Rectal smooth muscle tissue (tissue), 1 donor: ENCODE measurements around the gene TNFAIP6.

Source experiments
- H3K27ac ChIP-seq: one replicate; pipeline ENCODE4 v1.7.0; 2013; ENCODE audit warnings: low read depth, low read length, inconsistent platforms
- H3K27me3 ChIP-seq: one replicate; pipeline ENCODE4 v1.7.0; 2013; ENCODE audit warnings: low read length; ENCODE audit not compliant: control insufficient read depth, insufficient read depth
- H3K36me3 ChIP-seq: one replicate; pipeline ENCODE4 v1.7.0; 2013; ENCODE audit warnings: low read length; ENCODE audit not compliant: control insufficient read depth, insufficient read depth
- H3K4me1 ChIP-seq: one replicate; pipeline ENCODE4 v1.7.0; 2013; ENCODE audit warnings: low read length; ENCODE audit not compliant: control insufficient read depth, insufficient read depth
- H3K4me3 ChIP-seq: one replicate; pipeline ENCODE4 v1.7.0; 2013; ENCODE audit warnings: low read length
- H3K9ac ChIP-seq: one replicate; pipeline ENCODE4 v1.7.0; 2013; ENCODE audit warnings: low read length

The TNFAIP6 gene

DNA sequence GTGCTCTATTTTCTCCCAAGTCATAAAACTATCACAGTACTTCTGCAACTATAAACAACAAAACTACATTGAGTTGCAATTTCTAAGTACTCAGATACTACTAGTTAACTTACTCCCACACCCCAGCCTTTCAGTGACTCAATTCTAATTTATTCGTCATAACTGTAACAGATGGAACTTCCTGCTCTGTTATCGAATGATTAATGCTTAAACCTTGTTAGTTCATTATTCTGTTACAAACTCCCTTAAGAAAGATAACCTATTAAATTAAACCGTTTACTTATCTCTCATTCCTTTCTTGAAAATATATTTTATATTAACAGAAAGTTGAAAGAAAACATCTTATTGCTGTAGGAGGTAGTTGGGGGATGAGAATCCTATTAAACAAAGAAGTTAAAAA, 17.0 kb downstream of the TNFAIP6 start:
- H3K4me3 ChIP-seq = no peak overlapping the region
- no peaks in the 10 kb centered on the region for H3K36me3 ChIP-seq
- no peaks in the 10 kb centered on the region for H3K4me1 ChIP-seq
- H3K9ac ChIP-seq = no peak overlapping the region
- no peaks in the 10 kb centered on the region for H3K27me3 ChIP-seq
- no peak overlapping the region for H3K27ac ChIP-seq

DNA sequence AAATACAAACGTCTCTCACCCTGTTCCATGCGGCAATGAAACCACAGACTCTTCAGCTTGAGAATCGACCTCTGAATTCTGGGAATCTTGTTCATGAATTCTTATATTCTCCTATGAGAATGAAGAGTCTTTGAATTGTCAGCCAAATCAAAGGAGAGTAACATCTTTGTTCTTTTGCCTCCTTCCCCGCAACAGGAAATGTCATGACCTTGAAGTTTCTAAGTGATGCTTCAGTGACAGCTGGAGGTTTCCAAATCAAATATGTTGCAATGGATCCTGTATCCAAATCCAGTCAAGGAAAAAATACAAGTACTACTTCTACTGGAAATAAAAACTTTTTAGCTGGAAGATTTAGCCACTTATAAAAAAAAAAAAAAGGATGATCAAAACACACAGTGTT, 21.8 kb downstream of the TNFAIP6 start:
- no peaks in the 10 kb centered on the region for H3K36me3 ChIP-seq
- no peak overlapping the region for H3K9ac ChIP-seq
- no peak overlapping the region for H3K4me3 ChIP-seq
- H3K27me3 ChIP-seq = no peaks in the 10 kb centered on the region
- no peaks in the 10 kb centered on the region for H3K4me1 ChIP-seq
- H3K27ac ChIP-seq = no peak overlapping the region

DNA sequence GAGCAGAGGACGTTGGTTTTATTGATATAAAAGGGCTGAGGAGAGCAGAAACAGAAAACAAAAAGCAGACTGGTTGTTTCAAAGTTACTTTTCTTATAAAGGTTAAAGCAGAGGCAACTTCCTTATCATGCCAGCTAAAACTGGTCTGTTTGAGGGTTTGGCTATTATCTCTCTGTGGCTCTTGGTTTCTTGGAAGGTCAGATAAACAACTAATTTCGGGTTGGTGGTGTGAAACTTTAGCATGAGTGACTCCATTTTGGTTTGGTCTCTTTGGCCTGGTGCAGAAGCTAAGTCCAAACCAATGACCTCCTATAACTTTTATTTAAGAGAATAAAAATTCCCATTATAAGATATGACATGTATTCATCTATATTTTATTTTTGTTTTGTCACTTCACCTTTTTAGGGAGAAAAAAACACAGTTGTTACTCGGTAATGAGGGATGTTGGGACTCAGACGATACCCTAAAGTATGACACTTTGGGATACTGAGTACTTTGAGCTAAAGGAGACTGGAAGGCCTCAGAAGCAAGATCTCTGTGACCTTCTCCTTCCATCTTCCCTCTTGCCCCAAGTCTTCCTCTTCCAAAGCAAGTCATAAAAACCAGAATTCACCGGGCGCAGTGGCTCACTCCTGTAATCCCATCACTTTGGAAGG, 23.3 kb downstream of the TNFAIP6 start:
- no peak overlapping the region for H3K4me3 ChIP-seq
- H3K9ac ChIP-seq = no peak overlapping the region
- H3K27ac ChIP-seq = no peak overlapping the region
- H3K36me3 ChIP-seq = no peaks in the 10 kb centered on the region
- no peaks in the 10 kb centered on the region for H3K27me3 ChIP-seq
- no peaks in the 10 kb centered on the region for H3K4me1 ChIP-seq

DNA sequence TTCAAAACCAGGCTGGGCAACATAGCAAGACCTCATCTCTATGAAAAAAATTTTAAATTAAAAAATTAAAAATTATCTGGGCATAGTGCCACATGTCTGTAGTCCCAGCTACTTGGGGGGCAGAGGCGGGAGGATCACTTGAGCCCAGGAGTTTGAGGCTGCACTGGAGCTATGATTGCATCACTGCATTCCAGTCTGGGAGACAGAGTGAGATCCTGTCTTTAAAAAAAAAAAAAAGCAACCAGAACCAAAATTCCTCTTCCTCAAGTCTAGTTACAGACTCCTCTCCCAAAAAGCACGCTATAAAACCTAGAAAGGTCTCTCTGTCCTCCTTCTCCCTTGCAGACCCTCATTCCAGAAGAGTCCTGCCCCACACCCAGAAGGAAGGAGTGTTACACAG, 23.9 kb downstream of the TNFAIP6 start:
- no peaks in the 10 kb centered on the region for H3K4me1 ChIP-seq
- H3K27me3 ChIP-seq = no peaks in the 10 kb centered on the region
- no peak overlapping the region for H3K27ac ChIP-seq
- no peak overlapping the region for H3K4me3 ChIP-seq
- no peak overlapping the region for H3K9ac ChIP-seq
- no peaks in the 10 kb centered on the region for H3K36me3 ChIP-seq

DNA sequence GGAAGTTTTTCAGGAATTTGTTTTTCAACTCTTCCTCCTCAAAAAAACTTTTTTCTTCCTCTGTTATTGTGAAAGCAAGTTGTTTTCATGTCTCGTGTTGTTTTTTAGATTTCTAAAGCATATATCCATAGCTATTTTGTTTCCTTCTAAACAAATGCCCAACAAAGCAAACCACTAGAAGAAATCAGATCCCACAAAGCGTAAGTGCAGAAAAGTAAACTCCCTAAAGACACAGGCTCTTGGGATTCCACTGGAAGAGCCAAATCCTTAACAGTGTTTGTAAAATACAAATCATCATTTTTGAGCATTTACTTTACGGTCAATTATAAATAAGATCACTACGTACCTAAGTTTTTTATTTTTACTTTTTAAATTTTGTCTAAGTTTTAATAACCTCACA, 30.6 kb downstream of the TNFAIP6 start:
- no peaks in the 10 kb centered on the region for H3K36me3 ChIP-seq
- H3K27ac ChIP-seq = no peak overlapping the region
- no peak overlapping the region for H3K9ac ChIP-seq
- no peak overlapping the region for H3K4me3 ChIP-seq
- no peaks in the 10 kb centered on the region for H3K27me3 ChIP-seq
- H3K4me1 ChIP-seq = no peaks in the 10 kb centered on the region

DNA sequence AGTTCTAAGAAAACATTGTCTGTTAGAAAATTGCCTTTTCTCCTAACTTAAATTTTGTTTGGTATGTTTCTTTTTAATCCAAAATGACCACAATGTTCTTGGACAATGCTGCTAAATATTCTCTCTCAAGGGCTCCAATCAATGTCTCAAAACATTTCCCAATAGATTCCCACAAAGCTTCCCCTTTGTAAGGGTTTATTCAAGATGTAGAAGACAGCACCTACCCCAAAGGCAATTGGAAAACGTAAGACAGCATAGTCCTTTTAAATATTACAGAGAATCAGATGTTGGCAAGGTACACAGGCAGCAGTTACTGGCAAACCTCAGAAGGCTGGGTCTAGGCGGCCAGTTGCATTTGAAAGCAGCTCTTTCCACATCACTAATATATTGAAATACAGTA, 34.0 kb downstream of the TNFAIP6 start:
- Histone ChIP-seq H3K27me3 (no peaks in the 10 kb centered on the region), H3K36me3 (no peaks in the 10 kb centered on the region), H3K9ac (no peak overlapping the region), H3K4me3 (no peak overlapping the region), H3K4me1 (no peaks in the 10 kb centered on the region), H3K27ac (no peak overlapping the region)

DNA sequence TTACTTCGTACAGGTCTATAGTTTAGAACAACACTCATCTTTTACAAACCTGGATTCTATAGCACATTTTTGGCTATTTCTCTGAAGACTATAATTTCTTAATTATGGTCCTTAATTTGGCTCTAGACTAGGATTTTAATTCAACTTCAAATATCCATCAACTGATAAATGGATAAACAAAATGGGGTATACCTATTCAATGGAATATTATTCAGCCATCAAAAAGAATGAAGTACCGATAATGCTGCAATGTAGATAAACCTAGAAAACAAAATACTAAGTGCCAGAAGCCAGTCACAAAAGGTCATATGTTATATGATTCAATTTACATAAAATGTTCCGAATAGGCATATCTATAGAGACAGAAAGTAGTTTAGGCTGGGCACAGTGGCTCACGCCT, 37.1 kb downstream of the TNFAIP6 start:
- H3K27me3 ChIP-seq = no peaks in the 10 kb centered on the region
- no peaks in the 10 kb centered on the region for H3K36me3 ChIP-seq

DNA sequence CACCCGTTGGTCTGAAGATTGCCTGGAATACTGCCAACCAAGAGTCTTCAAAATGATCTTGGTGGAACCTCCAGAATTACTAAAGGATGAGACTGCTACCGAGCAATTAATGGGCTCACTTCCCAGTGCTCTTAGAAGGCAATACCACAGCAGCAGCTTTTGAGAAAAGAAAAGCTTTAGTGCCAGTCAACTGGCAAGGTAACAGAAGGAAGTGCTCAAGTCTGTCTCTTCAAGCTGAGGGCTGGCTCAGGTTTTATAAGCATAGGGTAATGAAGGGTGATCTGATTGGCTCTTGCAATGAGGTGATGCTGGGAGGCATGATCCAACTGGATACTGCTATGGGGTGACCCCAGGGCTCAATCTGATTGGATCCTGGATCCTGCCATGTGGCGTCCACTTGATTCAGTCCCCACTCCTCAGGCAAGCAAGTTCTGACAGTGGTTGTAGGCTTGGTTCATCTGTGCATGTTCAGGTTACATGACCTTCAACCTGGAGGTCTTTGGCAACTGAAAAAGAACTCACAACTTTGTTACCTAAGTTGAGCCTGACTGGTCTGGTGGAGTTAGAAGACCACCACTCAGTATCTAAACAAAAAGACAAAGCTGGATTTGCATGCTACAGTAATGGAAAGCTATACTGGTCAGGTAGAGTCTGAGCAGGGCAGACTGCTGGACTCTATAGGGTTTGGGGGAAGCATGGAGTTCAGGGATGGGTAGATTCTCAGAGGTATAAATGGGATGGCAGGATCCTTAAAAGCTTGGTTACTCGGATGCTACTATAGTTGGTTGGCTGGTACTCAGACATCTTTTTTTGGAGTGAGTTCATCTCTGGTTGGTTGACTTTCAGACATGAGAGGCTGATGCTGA, 38.4 kb downstream of the TNFAIP6 start:
- H3K4me3 ChIP-seq = no peak overlapping the region

More for the DNA sequence above, 37.1 kb downstream of the TNFAIP6 start:
- no peaks in the 10 kb centered on the region for H3K4me1 ChIP-seq
- H3K27ac ChIP-seq = no peak overlapping the region
- no peak overlapping the region for H3K9ac ChIP-seq
- H3K4me3 ChIP-seq = no peak overlapping the region

DNA sequence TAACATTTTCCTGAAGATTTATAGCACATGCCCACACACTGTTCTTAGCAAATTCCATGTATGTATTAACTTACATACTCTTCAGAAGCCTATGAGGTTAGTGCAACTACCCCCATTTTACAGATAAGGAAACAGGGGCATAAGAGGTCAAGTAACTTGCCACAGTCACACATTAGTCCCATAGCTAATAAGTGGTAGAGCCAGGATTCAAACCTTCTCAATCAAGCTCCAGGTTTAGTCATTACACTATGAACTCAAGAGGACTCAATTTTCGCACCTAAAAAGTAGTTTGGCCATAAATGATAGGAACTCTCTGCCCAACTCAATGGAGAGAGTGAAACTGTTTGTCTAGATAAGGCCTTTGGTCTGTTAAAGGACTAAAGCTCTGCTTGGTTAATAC, 42.6 kb downstream of the TNFAIP6 start:
- no peak overlapping the region for H3K4me3 ChIP-seq
- no peak overlapping the region for H3K9ac ChIP-seq
- H3K27me3 ChIP-seq = no peaks in the 10 kb centered on the region
- H3K27ac ChIP-seq = no peak overlapping the region
- H3K36me3 ChIP-seq = no peaks in the 10 kb centered on the region
- no peaks in the 10 kb centered on the region for H3K4me1 ChIP-seq

More for the DNA sequence above, 38.4 kb downstream of the TNFAIP6 start:
- Histone ChIP-seq H3K27me3 (no peaks in the 10 kb centered on the region), H3K36me3 (no peaks in the 10 kb centered on the region), H3K4me1 (no peaks in the 10 kb centered on the region), H3K27ac (no peak overlapping the region), H3K9ac (no peak overlapping the region)

DNA sequence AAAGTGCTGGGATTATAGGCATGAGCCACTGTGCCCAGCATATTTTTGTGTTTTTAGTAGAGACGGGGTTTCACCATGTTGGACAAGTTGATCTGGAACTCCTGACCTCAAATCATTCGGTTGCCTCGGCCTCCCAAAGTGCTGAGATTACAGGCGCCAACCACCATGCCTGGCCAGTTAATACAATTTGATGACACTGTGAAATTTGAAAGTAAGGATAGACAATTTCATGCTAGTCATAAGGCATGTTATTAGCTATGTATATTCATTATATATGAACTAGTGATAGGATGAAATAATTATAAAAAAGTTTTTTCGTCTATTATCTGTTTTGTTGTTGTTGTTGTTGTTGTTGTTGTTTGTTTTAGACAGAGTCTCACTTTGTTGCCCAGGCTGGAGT, 43.8 kb downstream of the TNFAIP6 start:
- Histone ChIP-seq H3K27me3 (no peaks in the 10 kb centered on the region), H3K36me3 (no peaks in the 10 kb centered on the region), H3K4me1 (no peaks in the 10 kb centered on the region), H3K9ac (no peak overlapping the region), H3K27ac (no peak overlapping the region), H3K4me3 (no peak overlapping the region)

DNA sequence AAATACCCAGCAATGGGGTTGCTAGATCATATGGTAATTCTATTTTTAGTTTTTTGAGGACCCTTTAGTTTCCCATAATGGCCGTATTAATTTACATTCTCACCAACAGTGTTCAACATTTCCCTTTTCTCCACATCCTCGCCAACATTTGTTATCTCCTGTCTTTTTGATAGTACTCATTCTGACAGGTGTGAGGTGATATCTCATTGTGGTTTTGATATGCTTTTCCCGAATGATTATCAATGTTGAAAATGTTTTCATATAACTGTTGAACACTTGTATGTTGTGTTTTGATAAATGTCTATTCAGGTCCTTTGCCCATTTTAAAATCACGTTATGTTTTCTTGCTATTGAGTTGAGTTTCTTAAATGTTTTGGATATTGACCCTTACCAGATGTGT, 46.5 kb downstream of the TNFAIP6 start:
- H3K4me3 ChIP-seq = no peak overlapping the region
- no peak overlapping the region for H3K27ac ChIP-seq
- no peak overlapping the region for H3K9ac ChIP-seq
- no peaks in the 10 kb centered on the region for H3K27me3 ChIP-seq
- no peaks in the 10 kb centered on the region for H3K4me1 ChIP-seq
- H3K36me3 ChIP-seq = no peaks in the 10 kb centered on the region

DNA sequence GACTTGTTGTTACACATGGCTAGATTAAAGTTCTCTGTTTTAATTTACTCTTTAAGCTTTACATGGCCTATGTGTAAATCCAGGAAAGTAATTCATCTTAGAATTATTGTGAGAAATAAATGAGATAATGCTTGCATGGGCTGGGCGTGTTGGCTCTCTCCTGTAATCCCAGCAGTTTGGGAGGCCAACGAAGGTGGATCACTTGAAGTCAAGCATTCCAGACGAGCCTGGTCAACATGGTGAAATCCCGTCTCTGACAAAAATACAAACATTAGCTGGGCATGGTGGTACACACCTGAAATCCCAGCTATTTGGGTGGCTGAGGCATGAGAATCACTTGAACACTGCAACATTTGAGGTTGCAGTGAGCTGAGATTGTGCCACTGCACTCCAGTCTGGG, 48.0 kb downstream of the TNFAIP6 start:
- Histone ChIP-seq H3K36me3 (no peaks in the 10 kb centered on the region), H3K4me1 (peaks cover 2% of the 10 kb centered on the region), H3K27ac (no peak overlapping the region), H3K27me3 (no peaks in the 10 kb centered on the region), H3K9ac (no peak overlapping the region), H3K4me3 (no peak overlapping the region)

DNA sequence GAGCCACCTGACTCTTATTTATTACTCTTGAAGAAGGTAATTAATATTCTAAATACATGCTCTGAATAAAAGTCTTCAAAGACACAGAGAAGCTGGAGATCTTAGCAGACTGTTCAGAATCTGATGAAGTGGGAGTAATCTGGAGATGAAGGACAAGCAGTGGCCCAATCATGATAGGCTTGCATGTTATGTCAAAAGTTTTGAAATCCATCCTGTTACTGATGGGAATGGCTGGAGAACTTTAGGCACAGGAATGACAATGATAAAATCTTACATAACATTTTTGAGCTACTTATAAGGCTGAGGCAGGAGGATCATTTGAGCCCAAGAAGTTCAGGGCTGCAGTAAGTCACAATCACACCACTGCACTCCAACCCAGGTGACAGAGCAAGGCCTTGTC, 49.9 kb downstream of the TNFAIP6 start:
- H3K9ac ChIP-seq = no peak overlapping the region
- H3K4me1 ChIP-seq = peaks cover 2% of the 10 kb centered on the region
- H3K36me3 ChIP-seq = no peaks in the 10 kb centered on the region
- H3K4me3 ChIP-seq = no peak overlapping the region
- H3K27me3 ChIP-seq = no peaks in the 10 kb centered on the region
- H3K27ac ChIP-seq = no peak overlapping the region
